Stimulated activated naive B cell treated with anti-CD40 and anti-IgM and Interleukin-4, amounts not matched to agents 10 μg/mL and 1 μg/mL and 100 μg/mL, for 72 hours (primary cell): Measurements from ENCODE around the gene GATD1.
A peak's percentile ranks its signal among the peaks of the same experiment; 100 is the strongest.
"Not testable (repeated sequence)": the region's sequence is repeated elsewhere in the genome, so short reads cannot be mapped to it uniquely, and the experiment has no call there.

Source experiments
- ATAC-seq, 2 donors: fragments of 150-1000 bp; cut with Tn5 transposase; replicated peaks; 2 replicates each; pipeline ENCODE4 v1.10.0; 2021; ENCODE audit warnings: moderate library complexity in 1 of 2
- DNase-seq: peaks from one replicate; pipeline ENCODE4 v3.0.0; 2021
- H3K27ac Mint-ChIP-seq: one replicate; pipeline ENCODE4 v1.8.0; 2022; ENCODE audit warnings: mild to moderate bottlenecking, mixed read lengths
- H3K27me3 Mint-ChIP-seq, 2 donors: one replicate each; pipeline ENCODE4 v1.8.0; 2022; ENCODE audit warnings: mixed read lengths in 2 of 2
- H3K36me3 Mint-ChIP-seq, 2 donors: one replicate each; pipeline ENCODE4 v1.8.0; 2022; ENCODE audit warnings: mixed read lengths in 2 of 2, mild to moderate bottlenecking in 1 of 2
- H3K4me1 Mint-ChIP-seq, 2 donors: one replicate each; pipeline ENCODE4 v1.8.0; 2022; ENCODE audit warnings: mixed read lengths in 2 of 2, mild to moderate bottlenecking in 1 of 2
- H3K4me3 Mint-ChIP-seq, 2 donors: one replicate each; pipeline ENCODE4 v1.8.0; 2022; ENCODE audit warnings: mild to moderate bottlenecking in 2 of 2, mixed read lengths in 2 of 2, moderate library complexity in 1 of 2
- H3K9me3 Mint-ChIP-seq, 2 donors: one replicate each; pipeline ENCODE4 v1.8.0; 2022; ENCODE audit warnings: mixed read lengths in 2 of 2, mild to moderate bottlenecking in 1 of 2

Gene GATD1

GRCh38 chr11:763073-763463 lies 14.2 kb downstream of the GATD1 start:
- Mint-ChIP-seq H3K4me1 (peaks cover 3 to 13% of the 10 kb centered on the region in 2 donors), H3K27ac (peak overlapping the region; percentile 69), H3K27me3 (no peaks in the 10 kb centered on the region), H3K9me3 (no peaks in the 10 kb centered on the region), H3K4me3 (peak overlapping the region in 1 of 2 donors; percentile 21), H3K36me3 (peaks cover 40 to 52% of the 10 kb centered on the region in 2 donors)
- DNase-seq (no peak), ATAC-seq (no peak)

GRCh38 chr11:762421-763072 lies 14.7 kb downstream of the GATD1 start:
- H3K4me3 Mint-ChIP-seq: no peak overlapping the region

GRCh38 chr11:761526-762108 lies 15.7 kb downstream of the GATD1 start:
- Mint-ChIP-seq H3K36me3 (peaks cover 47 to 55% of the 10 kb centered on the region in 2 donors), H3K4me1 (peaks cover 3 to 13% of the 10 kb centered on the region in 2 donors), H3K9me3 (no peaks in the 10 kb centered on the region), H3K27ac (no peak overlapping the region), H3K27me3 (no peaks in the 10 kb centered on the region), H3K4me3 (no peak overlapping the region)
- ATAC-seq: no peak
- DNase-seq: no peak

More at GRCh38 chr11:762421-763072, 14.7 kb downstream of the GATD1 start:
- no peaks in the 10 kb centered on the region for H3K27me3 Mint-ChIP-seq
- H3K4me1 Mint-ChIP-seq: peaks cover 3 to 13% of the 10 kb centered on the region in 2 donors
- H3K27ac Mint-ChIP-seq: no peak overlapping the region
- H3K9me3 Mint-ChIP-seq: no peaks in the 10 kb centered on the region
- H3K36me3 Mint-ChIP-seq: peaks cover 43 to 55% of the 10 kb centered on the region in 2 donors
- ATAC-seq (peak; percentile 21 to 37), DNase-seq (no peak)

GRCh38 chr11:760236-760635 lies 17.1 kb downstream of the GATD1 start:
- H3K36me3 Mint-ChIP-seq: peaks cover 48 to 49% of the 10 kb centered on the region in 2 donors
- no peaks in the 10 kb centered on the region for H3K27me3 Mint-ChIP-seq
- H3K9me3 Mint-ChIP-seq: no peaks in the 10 kb centered on the region
- no peak for DNase-seq
- peaks cover 3 to 10% of the 10 kb centered on the region in 2 donors for H3K4me1 Mint-ChIP-seq
- H3K4me3 Mint-ChIP-seq: no peak overlapping the region
- no peak for ATAC-seq
- no peak overlapping the region for H3K27ac Mint-ChIP-seq

- ATAC-seq: no peak
- Mint-ChIP-seq H3K4me3 (peak overlapping the region; percentile 55 to 62), H3K27me3 (no peaks in the 10 kb centered on the region), H3K36me3 (peaks cover 12 to 14% of the 10 kb centered on the region in 2 donors), H3K4me1 (peaks cover 12 to 26% of the 10 kb centered on the region in 2 donors), H3K9me3 (no peaks in the 10 kb centered on the region), H3K27ac (peak overlapping the region; percentile 62)
- DNase-seq: no peak
These were observed 27.6 kb downstream of the GATD1 start for GRCh38 chr11:749731-750130.

- H3K4me1 Mint-ChIP-seq: peaks cover 12 to 26% of the 10 kb centered on the region in 2 donors
- DNase-seq (no peak), ATAC-seq (peak; percentile 17 to 23)
- peak overlapping the region; percentile 92 to 94 for H3K4me3 Mint-ChIP-seq
- H3K9me3 Mint-ChIP-seq: no peaks in the 10 kb centered on the region
- no peaks in the 10 kb centered on the region for H3K27me3 Mint-ChIP-seq
- H3K36me3 Mint-ChIP-seq: peaks cover 12 to 14% of the 10 kb centered on the region in 2 donors
- H3K27ac Mint-ChIP-seq: peak overlapping the region; percentile 94
These were observed 29.3 kb downstream of the GATD1 start for GRCh38 chr11:748007-748359.

GRCh38 chr11:747158-748006 lies 29.9 kb downstream of the GATD1 start, which contains the start of gene TALDO1:
Gene TALDO1, plus strand, starts transcription at chr11:747464. Its CDS starts 18 bp downstream, at chr11:747482.
- H3K27ac Mint-ChIP-seq: peak within 1 kb of the TSS; percentile 94

GRCh38 chr11:746289-747157 lies 30.8 kb downstream of the GATD1 start:
- H3K4me1 Mint-ChIP-seq: peaks cover 12 to 18% of the 10 kb centered on the region in 2 donors
- ATAC-seq: peak; percentile 36 to 48
- H3K36me3 Mint-ChIP-seq: peaks cover 4 to 5% of the 10 kb centered on the region in 2 donors
- peak overlapping the region; percentile 91 for H3K27ac Mint-ChIP-seq
- peak overlapping the region; percentile 92 to 94 for H3K4me3 Mint-ChIP-seq
- no peaks in the 10 kb centered on the region for H3K9me3 Mint-ChIP-seq
- H3K27me3 Mint-ChIP-seq: no peaks in the 10 kb centered on the region
- DNase-seq: no peak

More at GRCh38 chr11:747158-748006, 29.9 kb downstream of the GATD1 start, which contains the start of gene TALDO1:
- no peaks in the 10 kb centered on the region for H3K9me3 Mint-ChIP-seq
- peaks cover 7 to 10% of the 10 kb centered on the region in 2 donors for H3K36me3 Mint-ChIP-seq
- peak; percentile 90 for DNase-seq
- H3K4me1 Mint-ChIP-seq: peaks cover 12 to 23% of the 10 kb centered on the region in 2 donors
- H3K27me3 Mint-ChIP-seq: no peaks in the 10 kb centered on the region
- H3K4me3 Mint-ChIP-seq: peak within 1 kb of the TSS; percentile 92 to 94
- peak; percentile 91 to 93 for ATAC-seq

GRCh38 chr11:745428-745827 lies 31.9 kb downstream of the GATD1 start:
- H3K4me3 Mint-ChIP-seq: no peak overlapping the region
- no peaks in the 10 kb centered on the region for H3K27me3 Mint-ChIP-seq
- H3K36me3 Mint-ChIP-seq: peaks cover 4 to 5% of the 10 kb centered on the region in 2 donors
- no peak for ATAC-seq
- H3K9me3 Mint-ChIP-seq: no peaks in the 10 kb centered on the region
- no peak overlapping the region for H3K27ac Mint-ChIP-seq
- H3K4me1 Mint-ChIP-seq: peaks cover 11 to 18% of the 10 kb centered on the region in 2 donors
- no peak for DNase-seq

- Mint-ChIP-seq H3K4me1 (peaks cover 7 to 13% of the 10 kb centered on the region in 2 donors), H3K27ac (no peak overlapping the region), H3K9me3 (no peaks in the 10 kb centered on the region), H3K4me3 (no peak overlapping the region), H3K36me3 (no peaks in the 10 kb centered on the region), H3K27me3 (peaks cover 4 to 10% of the 10 kb centered on the region in 2 donors)
- DNase-seq (no peak), ATAC-seq (no peak)
These were observed 34.6 kb downstream of the GATD1 start for GRCh38 chr11:742571-743201.

- Mint-ChIP-seq H3K36me3 (no peaks in the 10 kb centered on the region), H3K9me3 (no peaks in the 10 kb centered on the region), H3K27me3 (peaks cover 4 to 16% of the 10 kb centered on the region in 2 donors), H3K4me1 (peaks cover 12 to 19% of the 10 kb centered on the region in 2 donors), H3K4me3 (no peak overlapping the region), H3K27ac (no peak overlapping the region)
- no peak for ATAC-seq
- no peak for DNase-seq
These were observed 35.1 kb downstream of the GATD1 start for GRCh38 chr11:742156-742546.

GRCh38 chr11:737899-738298 lies 39.4 kb downstream of the GATD1 start:
- H3K27ac Mint-ChIP-seq, H3K36me3 Mint-ChIP-seq, H3K9me3 Mint-ChIP-seq, DNase-seq: not testable (repeated sequence)
- peak in 1 of 2 donors; percentile 31 for ATAC-seq
- H3K4me3 Mint-ChIP-seq: peak overlapping the region; percentile 46 to 47
- peaks cover 8 to 31% of the 10 kb centered on the region in 2 donors for H3K27me3 Mint-ChIP-seq
- H3K4me1 Mint-ChIP-seq: peaks cover 13 to 18% of the 10 kb centered on the region in 2 donors

- ATAC-seq: peak; percentile 56 to 62
- Mint-ChIP-seq H3K4me3 (peak overlapping the region; percentile 2 to 47), H3K9me3 (no peaks in the 10 kb centered on the region), H3K4me1 (peaks cover 13 to 18% of the 10 kb centered on the region in 2 donors), H3K27me3 (peaks cover 8 to 36% of the 10 kb centered on the region in 2 donors), H3K27ac (no peak overlapping the region), H3K36me3 (no peaks in the 10 kb centered on the region)
- DNase-seq: no peak
These were observed 39.9 kb downstream of the GATD1 start for GRCh38 chr11:737366-737765.
